ENCODE data around the gene TMEM69. TPM values are rescaled to one million over a fixed set of nuclear protein-coding genes. Genes with fewer than 3 reads are reported as not detected.
A peak's percentile ranks its signal among the peaks of the same experiment; 100 is the strongest.
"Not testable (repeated sequence)": the region's sequence is repeated elsewhere in the genome, so short reads cannot be mapped to it uniquely, and the experiment has no call there.

The TMEM69 gene
- total RNA-seq, 1 donor: 6.9 TPM

GRCh38 chr1:45718289-45718688 lies 30.3 kb downstream of the TMEM69 start:
- DNase-seq (ENCODE audit: low read depth): no peak
- H3K4me3 ChIP-seq (ENCODE audit: low read depth, low read length): no peak overlapping the region
- no peak for TF ChIP-seq CTCF (IDR thresholded peaks at IDR 0.05; ENCODE audit: insufficient read depth, low read depth, low read length)

- TF ChIP-seq CTCF (IDR thresholded peaks at IDR 0.05; ENCODE audit: insufficient read depth, low read depth, low read length): no peak
- no peak overlapping the region for H3K4me3 ChIP-seq (ENCODE audit: low read depth, low read length)
- DNase-seq (ENCODE audit: low read depth): peak; percentile 66
Observed at GRCh38 chr1:45721207-45721606, 33.2 kb downstream of the TMEM69 start.

DNA sequence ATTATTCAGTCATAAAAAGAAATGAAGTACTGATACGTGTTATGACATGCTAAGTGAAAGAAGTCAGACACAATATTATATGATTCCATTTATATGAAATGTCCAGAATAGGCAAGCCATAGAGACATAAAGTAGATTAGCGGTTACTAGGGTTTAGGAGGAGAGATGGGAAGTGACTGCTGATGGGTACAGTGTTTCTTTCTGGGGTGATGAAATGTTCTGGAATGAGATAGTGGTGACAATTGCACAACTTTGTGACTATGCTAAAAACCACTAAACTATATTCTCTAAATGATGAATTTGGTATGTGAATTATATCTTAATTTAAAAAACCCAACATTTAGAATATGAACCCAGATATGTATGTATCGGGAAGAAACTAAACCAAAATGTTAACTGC lies 34.8 kb downstream of the TMEM69 start:
- peak; percentile 68 for DNase-seq (ENCODE audit: low read depth)
- TF ChIP-seq CTCF (IDR thresholded peaks at IDR 0.05; ENCODE audit: insufficient read depth, low read depth, low read length): no peak

GRCh38 chr1:45723248-45723930 lies 35.4 kb downstream of the TMEM69 start:
- TF ChIP-seq CTCF (IDR thresholded peaks at IDR 0.05; ENCODE audit: insufficient read depth, low read depth, low read length): no peak
- H3K4me3 ChIP-seq (ENCODE audit: low read depth, low read length): no peak overlapping the region
- no peak for DNase-seq (ENCODE audit: low read depth)

More for the DNA sequence above, 34.8 kb downstream of the TMEM69 start:
- H3K4me3 ChIP-seq (ENCODE audit: low read depth, low read length): no peak overlapping the region

GRCh38 chr1:45726007-45726406 lies 38.0 kb downstream of the TMEM69 start:
- not testable (repeated sequence) for DNase-seq (ENCODE audit: low read depth); H3K4me3 ChIP-seq (ENCODE audit: low read depth, low read length)

- DNase-seq (ENCODE audit: low read depth): peak; percentile 10
- no peak overlapping the region for H3K4me3 ChIP-seq (ENCODE audit: low read depth, low read length)
- TF ChIP-seq CTCF (IDR thresholded peaks at IDR 0.05; ENCODE audit: insufficient read depth, low read depth, low read length): no peak
Observed at GRCh38 chr1:45730075-45730779, 42.2 kb downstream of the TMEM69 start.

DNA sequence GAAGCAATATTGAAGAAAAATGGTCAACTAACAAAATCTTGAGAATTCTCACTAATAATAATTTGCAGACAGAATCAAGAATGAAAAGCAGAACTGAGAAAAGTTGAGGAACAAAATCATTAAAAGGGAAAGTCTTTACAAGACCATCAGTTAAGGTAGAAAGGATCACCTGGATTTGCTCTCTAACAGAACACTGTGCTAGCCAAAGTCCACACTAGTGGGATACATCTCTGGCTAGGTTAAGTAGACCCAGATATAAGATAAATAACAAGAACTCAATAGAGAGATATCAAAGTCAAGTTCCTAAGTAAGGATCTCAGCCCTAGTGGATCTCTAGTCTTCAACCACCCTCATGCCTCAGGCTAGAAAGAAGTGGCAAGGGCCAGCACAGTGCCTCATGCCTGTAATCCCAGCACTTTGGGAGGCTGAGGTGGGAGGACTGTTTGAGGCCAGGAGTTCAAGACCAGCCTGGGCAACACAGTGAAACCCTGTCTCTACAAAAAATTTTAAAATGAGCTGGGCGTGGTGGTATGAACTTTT lies 42.9 kb downstream of the TMEM69 start:
- no peak for TF ChIP-seq CTCF (IDR thresholded peaks at IDR 0.05; ENCODE audit: insufficient read depth, low read depth, low read length)
- no peak for DNase-seq (ENCODE audit: low read depth)
- H3K4me3 ChIP-seq (ENCODE audit: low read depth, low read length): no peak overlapping the region

Data from fibroblast of villous mesenchyme (primary cell).